Ovary (tissue), 3 donors: Measurements from ENCODE around the gene CDKL1.
"Not testable (repeated sequence)": the region's sequence is repeated elsewhere in the genome, so short reads cannot be mapped to it uniquely, and the experiment has no call there.

Experiments
- CTCF ChIP-seq, 3 donors: fragments of 450-650 bp in 2 of 3; fragments of 200-600 bp in 1 of 3; IDR thresholded peaks; one replicate each; pipeline versions ENCODE4 v1.5.1 to v1.8.0; 2016 to 2022; ENCODE audit warnings: antibody characterized with exemption in 3 of 3, mild to moderate bottlenecking in 1 of 3
- EP300 ChIP-seq: sonication (generic); formaldehyde crosslinking; IDR thresholded peaks from one replicate; pipeline ENCODE4 v1.6.1; 2017; ENCODE audit warnings: antibody characterized with exemption
- POLR2A ChIP-seq: fragments of 450-650 bp; IDR thresholded peaks from one replicate; pipeline ENCODE4 v1.6.1; 2017; ENCODE audit warnings: antibody characterized with exemption, mild to moderate bottlenecking, moderate library complexity
- donor health status: DM: no; HTN: no; CAD: no.

DNA sequence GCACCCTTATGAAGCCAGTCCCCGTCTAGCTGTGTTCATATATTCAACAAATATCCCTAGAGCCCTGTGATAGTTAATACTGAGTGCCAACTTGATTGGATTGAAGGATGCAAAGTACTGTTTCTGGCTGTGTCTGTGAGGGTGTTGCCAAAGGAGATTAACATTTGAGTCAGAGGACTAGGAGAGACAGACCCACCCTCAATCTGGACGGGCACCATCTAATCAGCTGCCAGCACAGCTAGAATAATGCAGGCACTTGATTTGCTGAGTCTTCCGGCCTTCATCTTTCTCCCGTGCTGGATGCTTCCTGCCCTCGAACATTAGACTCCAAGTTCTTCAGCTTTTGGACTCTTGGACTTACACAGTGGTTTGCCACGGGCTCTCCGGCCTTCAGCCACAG lies 31.1 kb downstream of the CDKL1 start:
- TF ChIP-seq CTCF (IDR thresholded peaks at IDR 0.05); POLR2A; EP300: not testable (repeated sequence)
